GM12878 (cell line): ENCODE data around the gene ROCK2. TPM values are rescaled to one million over a fixed set of nuclear protein-coding genes. Genes with fewer than 3 reads are reported as not detected.

Source experiments
- ATAC-seq: fragments of 200-7000 bp; cut with Tn5 transposase; 3 replicates; pipeline ENCODE4 v1.9.1; 2020; ENCODE audit warnings: mild to moderate bottlenecking, moderate library complexity
- BruUV-seq: library from RNA; stranded (reverse); fragments of 400-500 nt; replicated peaks from 2 replicates; lab custom pipeline; 2021; lab: Mats Ljungman, UMichigan
- CTCF ChIA-PET: fragments of 300-600 bp; sonication (Branson Sonifier 250); formaldehyde crosslinking; extraction: SDS; loops from one replicate; lab custom pipeline; 2021; ENCODE audit warnings: inconsistent platforms; lab: Yijun Ruan, JAX
- POLR2A ChIA-PET: fragments of 350-600 bp; formaldehyde crosslinking; extraction: SDS; loops from one replicate; lab custom pipeline; 2021; ENCODE audit warnings: inconsistent platforms; lab: Charles Lee
- RAD21 ChIA-PET: fragments of 300-600 bp; sonication (Branson Sonifier 250); formaldehyde crosslinking; loops from one replicate; lab custom pipeline; 2023; ENCODE audit warnings: antibody characterized with exemption; ENCODE audit not compliant: unreplicated experiment; lab: Charles Lee
- SMC1A ChIA-PET: fragments of 300-600 bp; sonication (Branson Sonifier 250); formaldehyde crosslinking; loops from one replicate; lab custom pipeline; 2023; ENCODE audit not compliant: unreplicated experiment, uncharacterized antibody; lab: Charles Lee
- DNase-seq: peaks from one replicate; pipeline ENCODE4 v3.0.0-alpha.2; 2011; ENCODE audit warnings: low read depth, low spot score
- FAIRE-seq: peaks from 3 replicates; lab custom pipeline; 2011; peaks lifted over from hg19 to GRCh38; lab: Jason Lieb, UNC
- H2AFZ ChIP-seq: 2 replicates; pipeline ENCODE4 v1.6.0; 2011; ENCODE audit warnings: low read depth, low read length, control low read depth; ENCODE audit not compliant: control insufficient read depth
- H3K27ac ChIP-seq: 2 replicates; pipeline ENCODE4 v1.5.1; 2011; ENCODE audit warnings: control low read depth; ENCODE audit not compliant: control insufficient read depth, insufficient read depth
- H3K27me3 ChIP-seq, 2 experiments: replicated peaks in 1 of 2; 2 replicates each; pipeline versions ENCODE4 v1.6.0 to v1.6.1; 2011; ENCODE audit warnings: low read length in 1 of 2; ENCODE audit not compliant: control insufficient read depth in 2 of 2, insufficient read depth in 2 of 2
- H3K36me3 ChIP-seq, 2 experiments: 2 replicates each; pipeline ENCODE4 v1.5.1; 2011; ENCODE audit warnings: low read length in 1 of 2; ENCODE audit not compliant: control insufficient read depth in 2 of 2, insufficient read depth in 2 of 2
- H3K4me1 ChIP-seq: 2 replicates; pipeline ENCODE4 v1.6.1; 2011; ENCODE audit warnings: mild to moderate bottlenecking, low read length, moderate library complexity, mixed read lengths; ENCODE audit not compliant: control insufficient read depth, insufficient read depth
- H3K4me2 ChIP-seq: 2 replicates; pipeline ENCODE4 v1.6.0; 2011; ENCODE audit warnings: control low read depth; ENCODE audit not compliant: control insufficient read depth, insufficient read depth
- H3K4me3 ChIP-seq: fragments of 200-600 bp; sonication (generic); 2 replicates; pipeline ENCODE4 v1.5.1; 2016
- H3K79me2 ChIP-seq: 2 replicates; pipeline ENCODE4 v1.6.0; 2011; ENCODE audit warnings: low read length; ENCODE audit not compliant: control insufficient read depth, insufficient read depth
- H3K9ac ChIP-seq: 2 replicates; pipeline ENCODE4 v1.8.0; 2011; ENCODE audit warnings: low read length, control low read depth, mixed read lengths; ENCODE audit not compliant: control insufficient read depth, insufficient read depth
- H3K9me3 ChIP-seq: replicated peaks from 3 replicates; pipeline ENCODE4 v1.5.1; 2011; ENCODE audit warnings: mild to moderate bottlenecking, low read length; ENCODE audit not compliant: control insufficient read depth, insufficient read depth
- H4K20me1 ChIP-seq: 2 replicates; pipeline ENCODE4 v1.6.0; 2011; ENCODE audit not compliant: control insufficient read depth, insufficient read depth
- EED ChIP-seq: sonication (generic); IDR thresholded peaks from 2 replicates; pipeline ENCODE4 v1.6.1; 2016; ENCODE audit warnings: antibody characterized with exemption, low read depth
- EGR1 ChIP-seq, 2 experiments: IDR thresholded peaks; 1 replicate in 1 of 2; 2 replicates in 1 of 2; pipeline ENCODE4 v1.6.1; 2011 to 2012; ENCODE audit warnings: low read depth in 2 of 2, low read length in 2 of 2, borderline replicate concordance in 1 of 2, mild to moderate bottlenecking in 1 of 2, moderate library complexity in 1 of 2
- IKZF1 ChIP-seq: fragments of 450-650 bp; conservative IDR thresholded peaks from 2 replicates; pipeline ENCODE4 v1.6.1; 2017; ENCODE audit warnings: antibody characterized with exemption, mild to moderate bottlenecking
- MEF2A ChIP-seq: IDR thresholded peaks from 2 replicates; pipeline ENCODE4 v1.6.1; 2011; ENCODE audit warnings: low read depth, mild to moderate bottlenecking, low read length, moderate library complexity; ENCODE audit not compliant: insufficient read depth
- RCOR1 ChIP-seq: conservative IDR thresholded peaks from 2 replicates; pipeline ENCODE4 v1.6.1; 2012; ENCODE audit warnings: low read depth, low read length, improper control_type of control experiment
- RUNX3 ChIP-seq: IDR thresholded peaks from 2 replicates; pipeline ENCODE4 v1.6.1; 2012; ENCODE audit warnings: low read length, inconsistent platforms
- SMAD5 ChIP-seq: IDR thresholded peaks from 2 replicates; pipeline ENCODE4 v1.6.1; 2016; ENCODE audit warnings: antibody characterized with exemption, low read depth
- ZNF622 ChIP-seq: fragments of 450-650 bp; IDR thresholded peaks from 2 replicates; pipeline ENCODE4 v1.6.1; 2017; ENCODE audit warnings: mild to moderate bottlenecking, inconsistent platforms
- WGBS: methylation state at CpG from one replicate; pipeline ENCODE4 v1.1.6; 2016; ENCODE audit warnings: low lambda C conversion rate; ENCODE audit not compliant: insufficient replicate concordance, insufficient coverage; ENCODE audit errors: missing lambda C conversion rate; 5-methylcytosine and 5-hydroxymethylcytosine counted together
- in situ Hi-C: fragments of 300-500 bp; cut with MboI; formaldehyde crosslinking; loops from 9 replicates; pipeline ENCODE4 v1.14.3; 2018; ENCODE audit warnings: mixed read lengths
- intact Hi-C: fragments of 100-400 bp; cut with micrococcal nuclease; formaldehyde crosslinking; loops from one replicate; pipeline ENCODE4 v1.14.2; 2022; ENCODE audit not compliant: unreplicated experiment
- polyA plus RNA-seq, 11 experiments: library from polyadenylated mRNA; depleted of rRNA in 4 of 11; unstranded in 6 of 11; stranded (reverse) in 5 of 11; fragments of >200 nt; fragmentation: Nextera tagmentation in 4 of 11; fragmentation: Illumina TruSeq in 1 of 11; extraction: Ambion mirVana in 4 of 11; extraction: Trizol in 1 of 11; gene quantifications; 1 replicate in 1 of 11; 2 replicates in 10 of 11; pipeline versions ENCODE4 v1.2.1 to v1.2.3, GENCODE V29; 2011 to 2016; ENCODE audit warnings: inconsistent platforms in 2 of 11, missing spikeins in 2 of 11, low read depth in 1 of 11
- total RNA-seq, 4 experiments: library from RNA; depleted of rRNA in 3 of 4; stranded (reverse); fragments of >200 nt in 3 of 4; fragmentation: Illumina TruSeq in 1 of 4; extraction: Trizol in 1 of 4; gene quantifications; 2 replicates each; pipeline versions ENCODE4 v1.2.1 to v1.2.3, GENCODE V29; 2013 to 2021
- TF ChIP-seq, protein P1 (sequence below): fragments of 450-650 bp; IDR thresholded peaks from 2 replicates; pipeline ENCODE4 v1.6.1; 2016; ENCODE audit warnings: mild to moderate bottlenecking

The ROCK2 gene
- total and polyA plus RNA-seq, 10 of the 15 experiments (the other 5 are each of a cell fraction or from before 2014, with no cell fraction given): 4.6 to 22.1 (median 8.3) TPM

DNA sequence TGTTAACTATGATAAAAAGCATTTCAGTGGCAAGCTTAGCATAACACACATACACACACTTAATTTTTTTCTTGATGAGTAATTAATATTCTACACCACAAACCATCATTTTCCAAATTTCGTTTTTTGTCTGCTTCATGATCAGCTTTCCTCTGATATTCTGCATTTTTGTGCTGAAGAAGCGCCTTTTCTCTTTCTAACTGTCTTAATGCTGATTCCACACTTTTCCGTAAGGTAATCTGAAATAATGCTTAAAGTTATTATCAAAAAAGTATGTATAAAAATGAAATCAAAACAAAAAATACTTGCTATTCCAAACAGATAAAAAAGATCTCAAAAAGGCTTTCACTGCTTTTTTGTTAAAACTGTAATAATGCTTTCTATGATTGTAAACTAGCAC is 129.0 kb downstream of the ROCK2 start (continued):
- TF ChIP-seq MEF2A (no peak), EED (no peak), RCOR1 (no peak), RUNX3 (no peak), IKZF1 (no peak)
- TF ChIP-seq, protein P1, sequence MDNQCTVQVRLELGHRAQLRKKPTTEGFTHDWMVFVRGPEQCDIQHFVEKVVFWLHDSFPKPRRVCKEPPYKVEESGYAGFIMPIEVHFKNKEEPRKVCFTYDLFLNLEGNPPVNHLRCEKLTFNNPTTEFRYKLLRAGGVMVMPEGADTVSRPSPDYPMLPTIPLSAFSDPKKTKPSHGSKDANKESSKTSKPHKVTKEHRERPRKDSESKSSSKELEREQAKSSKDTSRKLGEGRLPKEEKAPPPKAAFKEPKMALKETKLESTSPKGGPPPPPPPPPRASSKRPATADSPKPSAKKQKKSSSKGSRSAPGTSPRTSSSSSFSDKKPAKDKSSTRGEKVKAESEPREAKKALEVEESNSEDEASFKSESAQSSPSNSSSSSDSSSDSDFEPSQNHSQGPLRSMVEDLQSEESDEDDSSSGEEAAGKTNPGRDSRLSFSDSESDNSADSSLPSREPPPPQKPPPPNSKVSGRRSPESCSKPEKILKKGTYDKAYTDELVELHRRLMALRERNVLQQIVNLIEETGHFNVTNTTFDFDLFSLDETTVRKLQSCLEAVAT: no peak

GRCh38 chr2:11214770-11215169 is 129.7 kb downstream of the ROCK2 start:
- no peak overlapping the region for H2AFZ ChIP-seq
- no peaks in the 10 kb centered on the region for H3K4me1 ChIP-seq
- SMC1A ChIA-PET: no interaction called here
- 96% methylated on average over 4 of the region's 4 CpGs for WGBS
- CTCF ChIA-PET: interaction anchor here (1.3 kb wide), 1 partner anchor 11 kb away, joined by 4 read pairs; no protein-coding TSS in a partner anchor
- no peak for DNase-seq
- H3K9me3 ChIP-seq: no peaks in the 10 kb centered on the region
- no peak overlapping the region for H3K4me2 ChIP-seq
- H3K4me3 ChIP-seq: no peak overlapping the region
- TF ChIP-seq SMAD5 (no peak), ZNF622 (no peak), EGR1 (IDR thresholded peaks at IDR 0.05; ENCODE audit: borderline replicate concordance in 1 of 2, low read depth in 2 of 2, low read length in 2 of 2) (no peak)
- no peak overlapping the region for H3K27ac ChIP-seq
- RAD21 ChIA-PET: no interaction called here
- intact Hi-C loops (no loop called here), in situ Hi-C loops (no loop called here)
- no peak for ATAC-seq
- no peak overlapping the region for H3K9ac ChIP-seq
- POLR2A ChIA-PET: no interaction called here
- peaks cover 0 to 11% of the 10 kb centered on the region in 2 experiments; a peak in 2 of 4 replicates for H3K36me3 ChIP-seq
- no peaks in the 10 kb centered on the region for H4K20me1 ChIP-seq
- no peaks in the 10 kb centered on the region for H3K27me3 ChIP-seq
- no peaks in the 10 kb centered on the region for H3K79me2 ChIP-seq
- BruUV-seq: no TSS peak
- FAIRE-seq: no peak
